Small intestine (tissue), 16 donors: Measurements from ENCODE around the gene OR52E8. TPM values are rescaled to one million over a fixed set of nuclear protein-coding genes. Genes with fewer than 3 reads are reported as not detected.
A peak's percentile ranks its signal among the peaks of the same experiment; 100 is the strongest.

ENCODE experiments used
- DNase-seq, 2 donors: peaks; one replicate each; pipeline versions ENCODE4 v3.0.0 to v3.0.0-alpha.2; 2013
- FAIRE-seq: peaks from 2 replicates; lab custom pipeline; 2012; peaks lifted over from hg19 to GRCh38; lab: Jason Lieb, UNC
- H3K27ac ChIP-seq, 3 donors: one replicate each; pipeline ENCODE4 v1.5.1; 2013; ENCODE audit warnings: low read length in 2 of 3, mild to moderate bottlenecking in 2 of 3, control low read depth in 1 of 3, inconsistent platforms in 1 of 3, low read depth in 1 of 3, moderate library complexity in 1 of 3
- H3K27me3 ChIP-seq, 3 donors: one replicate each; pipeline ENCODE4 v1.6.1; 2013; ENCODE audit warnings: low read length in 3 of 3, inconsistent platforms in 1 of 3; ENCODE audit not compliant: control insufficient read depth in 3 of 3, insufficient read depth in 3 of 3
- H3K36me3 ChIP-seq, 3 donors: one replicate each; pipeline ENCODE4 v1.6.1; 2013; ENCODE audit warnings: low read length in 3 of 3, inconsistent platforms in 1 of 3, low read depth in 1 of 3, mild to moderate bottlenecking in 1 of 3, moderate library complexity in 1 of 3; ENCODE audit not compliant: control insufficient read depth in 3 of 3, insufficient read depth in 2 of 3
- H3K4me1 ChIP-seq, 3 donors: one replicate each; pipeline ENCODE4 v1.6.1; 2013; ENCODE audit warnings: low read length in 2 of 3, inconsistent platforms in 1 of 3, low read depth in 1 of 3, mild to moderate bottlenecking in 1 of 3, moderate library complexity in 1 of 3; ENCODE audit not compliant: control insufficient read depth in 3 of 3, insufficient read depth in 2 of 3
- H3K4me3 ChIP-seq, 3 donors: one replicate each; pipeline ENCODE4 v1.5.1; 2013; ENCODE audit warnings: low read length in 3 of 3, control low read depth in 1 of 3, inconsistent platforms in 1 of 3, low read depth in 1 of 3, mild to moderate bottlenecking in 1 of 3, moderate library complexity in 1 of 3
- H3K9me3 ChIP-seq, 2 donors: one replicate each; pipeline ENCODE4 v1.6.1; 2013; ENCODE audit warnings: low read depth in 1 of 2, low read length in 1 of 2; ENCODE audit not compliant: control insufficient read depth in 2 of 2, insufficient read depth in 1 of 2
- WGBS, 3 donors: extraction: QIAGEN DNeasy Blood & Tissue Kit; methylation state at CpG; one replicate each; pipeline ENCODE4 v1.1.7; 2013; 5-methylcytosine and 5-hydroxymethylcytosine counted together
- long read RNA-seq, 10 donors: transcript quantifications; one replicate each; lab custom pipeline, GENCODE V29; 2026
- polyA plus RNA-seq, 4 donors: library from polyadenylated mRNA; stranded (reverse) in 3 of 4; unstranded in 1 of 4; fragments of 200-250 nt in 3 of 4; fragments of 120-200 nt in 1 of 4; gene quantifications; one replicate each; pipeline versions ENCODE4 v1.2.1 to v1.2.3, GENCODE V29; 2013
- donor health status: healthy with polysubstance abuse.
- donor health status: control.
- donor health status: control.
- donor health status: Bipolar disorder and iron deficiency.
- donor health status: healthy.

OR52E8 gene
- polyA plus RNA-seq, result not detected
- long read RNA-seq, donor 1, result 0 reads
- long read RNA-seq, donor 2, result 0 reads
- long read RNA-seq, donor 3, result 0 reads
- long read RNA-seq, donor 4, result 0 reads
- long read RNA-seq, donor 5, result 0 reads
- long read RNA-seq, donor 6, result 0 reads
- long read RNA-seq, donor 7, result 0 reads
- long read RNA-seq, donor 8, result 0 reads
- long read RNA-seq, donor 9, result 0 reads
- long read RNA-seq, donor 10, result 0 reads

DNA sequence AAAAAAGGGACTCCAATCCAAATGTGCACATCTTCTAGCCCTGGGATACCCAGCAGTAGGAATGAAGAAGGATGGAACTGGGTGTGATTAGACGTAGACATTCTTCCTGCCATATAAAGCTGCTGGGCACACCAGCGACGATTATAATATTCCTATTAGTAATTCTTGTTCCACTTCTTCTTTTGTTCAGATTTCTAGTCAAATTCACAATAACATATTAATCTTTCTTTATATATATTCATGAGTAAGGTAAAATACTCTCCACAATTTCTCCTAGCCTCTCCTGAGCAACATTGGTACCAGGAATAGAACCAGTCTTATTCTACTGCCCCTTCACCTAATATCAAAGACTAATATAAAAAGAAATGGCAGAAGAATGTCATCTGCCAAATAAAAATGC is at the start of gene OR52E8:
Gene OR52E8, minus strand, starts transcription at position 101 of the 400 bp plus-strand sequence. Its CDS starts 0 bp downstream, at position 101.
- no peak within 1 kb of the TSS for H3K27ac ChIP-seq
- H3K27me3 ChIP-seq, result no peaks in the 10 kb centered on the region
- FAIRE-seq (no peak), DNase-seq (no peak)
- H3K4me1 ChIP-seq, result no peaks in the 10 kb centered on the region
- H3K9me3 ChIP-seq, result no peaks in the 10 kb centered on the region
- WGBS, 3 donors, result 92 to 98% (median 93%) methylated on average over 3 of the region's 3 CpGs
- no peaks in the 10 kb centered on the region for H3K36me3 ChIP-seq
- H3K4me3 ChIP-seq, result no peak within 1 kb of the TSS

DNA sequence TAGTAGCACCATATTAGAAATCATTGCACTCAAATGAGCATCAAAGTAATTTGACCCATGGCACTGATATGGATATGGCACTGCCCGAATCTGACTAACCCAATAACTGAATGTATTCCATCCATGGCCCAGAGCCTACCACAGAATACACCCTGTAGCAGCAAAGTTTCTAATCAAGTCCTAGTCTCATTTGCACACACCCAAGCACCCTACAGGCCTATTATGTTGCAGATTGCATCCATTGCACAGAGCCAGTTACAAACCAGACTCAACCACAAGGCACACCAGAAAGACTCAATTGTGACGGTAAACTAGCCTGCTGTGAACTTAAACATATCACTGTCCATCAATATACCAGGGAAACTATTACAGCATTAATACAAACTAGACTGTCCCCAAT is 42.0 kb upstream of the OR52E8 start:
- H3K4me1 ChIP-seq, result no peaks in the 10 kb centered on the region
- H3K27ac ChIP-seq, result no peak overlapping the region
- H3K36me3 ChIP-seq, result no peaks in the 10 kb centered on the region
- no peaks in the 10 kb centered on the region for H3K27me3 ChIP-seq
- no peak for DNase-seq
- FAIRE-seq, result no peak
- no peaks in the 10 kb centered on the region for H3K9me3 ChIP-seq
- no peak overlapping the region for H3K4me3 ChIP-seq
- 78 to 86% (median 84%) methylated on average over 2 of the region's 2 CpGs for WGBS, 3 donors

DNA sequence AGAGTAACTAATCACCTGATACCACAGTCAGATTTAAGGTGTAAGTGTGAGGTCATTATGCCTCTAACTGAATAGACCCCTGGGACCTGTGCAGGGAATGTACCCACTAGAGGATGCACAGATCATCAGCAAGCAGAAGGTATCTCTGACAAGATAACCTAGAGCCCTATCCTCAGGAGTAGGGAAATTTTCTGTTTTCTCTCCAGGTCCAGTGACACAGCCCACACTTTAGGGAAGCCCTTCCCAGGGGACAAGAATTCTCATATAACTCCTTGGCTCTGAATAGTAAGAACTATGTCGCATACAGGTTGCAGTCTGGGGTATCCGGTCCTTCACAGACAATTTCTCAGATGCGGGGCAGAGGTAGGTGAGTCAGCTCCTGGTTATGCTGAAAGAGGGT is 35.4 kb upstream of the OR52E8 start, which contains the start of gene OR52E5:
Gene OR52E5, plus strand, starts transcription at position 301 of the 400 bp plus-strand sequence. CDS start 7,569 bp downstream, outside the sequence.
- no peak within 1 kb of the TSS for H3K27ac ChIP-seq
- 88 to 93% (median 88%) methylated on average over 3 of the region's 3 CpGs for WGBS, 3 donors
- no peaks in the 10 kb centered on the region for H3K9me3 ChIP-seq
- no peak for FAIRE-seq
- H3K4me1 ChIP-seq, result no peaks in the 10 kb centered on the region
- no peaks in the 10 kb centered on the region for H3K36me3 ChIP-seq
- DNase-seq, result no peak
- H3K4me3 ChIP-seq, result no peak within 1 kb of the TSS
- no peaks in the 10 kb centered on the region for H3K27me3 ChIP-seq

DNA sequence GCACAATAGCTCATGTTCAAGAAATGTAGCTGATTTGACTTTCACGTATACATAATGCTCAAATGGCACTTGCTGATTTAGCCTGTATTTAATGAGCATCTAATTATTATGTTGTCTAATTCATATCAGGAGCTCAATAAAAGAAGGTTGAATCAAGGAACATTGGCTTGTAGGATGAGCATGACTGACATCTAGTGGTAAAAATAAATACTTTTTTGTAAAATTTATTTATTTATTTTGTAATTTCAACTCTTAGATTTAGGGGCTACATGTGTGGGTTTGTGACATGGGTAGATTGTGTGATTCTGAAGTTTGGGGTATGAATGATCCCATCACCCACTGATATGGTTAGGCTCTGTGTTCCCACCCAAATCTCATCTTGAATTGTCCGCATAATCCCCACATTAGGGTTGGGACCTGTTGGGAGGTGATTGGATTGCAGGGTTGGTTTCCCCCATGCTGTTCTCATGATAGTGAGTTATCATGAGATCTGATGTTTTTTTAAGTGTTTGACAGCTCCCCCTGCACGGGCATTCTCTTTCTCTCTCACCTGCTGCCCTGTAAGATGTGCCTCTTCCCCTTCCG is 33.8 kb upstream of the OR52E8 start:
- no peak for FAIRE-seq
- 58 to 66% (median 62%) methylated on average over 4 of the region's 4 CpGs for WGBS, 3 donors
- no peaks in the 10 kb centered on the region for H3K36me3 ChIP-seq
- no peaks in the 10 kb centered on the region for H3K27me3 ChIP-seq
- no peak overlapping the region for H3K27ac ChIP-seq
- DNase-seq, result peak in 1 of 2 donors; percentile 2
- H3K4me1 ChIP-seq, result no peaks in the 10 kb centered on the region
- no peak overlapping the region for H3K4me3 ChIP-seq
- no peaks in the 10 kb centered on the region for H3K9me3 ChIP-seq

DNA sequence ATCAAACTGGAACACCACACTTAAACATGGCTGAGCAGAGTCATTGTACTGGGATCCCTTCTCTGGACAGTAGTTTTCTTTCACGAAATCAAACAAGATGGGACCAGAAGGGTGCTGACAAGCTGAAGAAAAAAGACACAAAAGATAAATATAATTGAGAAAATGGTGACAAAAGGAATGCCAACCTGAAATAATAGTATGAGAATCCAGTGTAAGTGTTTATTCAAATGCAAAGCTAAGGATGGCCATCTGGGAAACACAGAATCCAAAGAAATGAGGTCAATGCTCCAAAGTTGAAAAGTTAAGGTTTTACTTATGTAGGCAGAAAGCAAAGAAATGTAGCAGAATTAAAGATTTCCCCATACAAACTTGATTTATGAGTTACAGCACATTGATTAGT is 30.2 kb upstream of the OR52E8 start:
- Histone ChIP-seq H3K4me1 (no peaks in the 10 kb centered on the region), H3K9me3 (no peaks in the 10 kb centered on the region), H3K36me3 (no peaks in the 10 kb centered on the region), H3K27ac (no peak overlapping the region), H3K27me3 (no peaks in the 10 kb centered on the region), H3K4me3 (no peak overlapping the region)
- 65 to 74% (median 69%) methylated on average over 1 of the region's 1 CpG for WGBS, 3 donors
- DNase-seq (no peak), FAIRE-seq (no peak)

DNA sequence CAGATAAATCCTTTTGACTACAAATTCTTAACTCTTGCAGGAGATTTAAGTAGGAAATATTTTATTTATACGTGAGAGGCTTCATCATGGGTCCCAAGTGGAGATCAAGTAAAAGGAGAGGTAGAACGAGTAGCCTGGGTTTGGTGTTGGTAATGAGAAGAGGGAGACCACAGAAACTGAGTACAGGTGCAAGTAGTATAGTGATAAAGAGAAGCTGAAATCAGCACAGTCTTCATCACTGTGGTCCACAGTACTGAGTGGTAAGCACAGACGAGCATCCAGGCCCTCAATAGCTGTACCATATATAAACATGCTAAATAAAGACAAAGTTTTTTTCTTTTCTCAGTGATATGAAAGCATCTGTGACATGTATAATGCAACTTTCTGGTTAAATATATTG is 29.7 kb upstream of the OR52E8 start:
- Histone ChIP-seq H3K4me1 (no peaks in the 10 kb centered on the region), H3K36me3 (no peaks in the 10 kb centered on the region), H3K4me3 (no peak overlapping the region), H3K27me3 (no peaks in the 10 kb centered on the region), H3K27ac (no peak overlapping the region), H3K9me3 (no peaks in the 10 kb centered on the region)
- FAIRE-seq, result no peak
- WGBS, 3 donors, result 50 to 75% (median 59%) methylated on average over 3 of the region's 3 CpGs
- DNase-seq, result no peak

DNA sequence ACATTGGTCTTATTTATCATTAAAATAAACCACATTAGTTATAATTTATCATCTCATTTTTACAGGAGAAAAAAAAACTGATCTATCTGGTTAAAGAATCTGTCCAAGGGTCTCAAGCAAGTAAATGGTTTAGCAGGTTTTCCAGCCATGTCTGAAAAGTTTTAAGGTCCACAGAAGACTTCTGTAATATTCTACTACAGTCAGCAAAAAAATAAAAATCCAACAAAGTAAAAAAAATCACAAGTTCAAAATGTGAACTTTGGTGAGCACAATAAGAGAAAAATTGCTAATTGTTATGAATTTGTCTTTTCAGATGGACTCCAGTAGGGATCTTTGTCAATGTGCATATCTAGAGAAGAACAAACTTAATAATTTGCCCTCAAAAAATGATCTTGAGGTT is 24.3 kb upstream of the OR52E8 start:
- Histone ChIP-seq H3K9me3 (no peaks in the 10 kb centered on the region), H3K27me3 (no peaks in the 10 kb centered on the region), H3K36me3 (no peaks in the 10 kb centered on the region), H3K27ac (no peak overlapping the region), H3K4me3 (no peak overlapping the region), H3K4me1 (no peaks in the 10 kb centered on the region)
- DNase-seq, result no peak
- FAIRE-seq, result no peak

DNA sequence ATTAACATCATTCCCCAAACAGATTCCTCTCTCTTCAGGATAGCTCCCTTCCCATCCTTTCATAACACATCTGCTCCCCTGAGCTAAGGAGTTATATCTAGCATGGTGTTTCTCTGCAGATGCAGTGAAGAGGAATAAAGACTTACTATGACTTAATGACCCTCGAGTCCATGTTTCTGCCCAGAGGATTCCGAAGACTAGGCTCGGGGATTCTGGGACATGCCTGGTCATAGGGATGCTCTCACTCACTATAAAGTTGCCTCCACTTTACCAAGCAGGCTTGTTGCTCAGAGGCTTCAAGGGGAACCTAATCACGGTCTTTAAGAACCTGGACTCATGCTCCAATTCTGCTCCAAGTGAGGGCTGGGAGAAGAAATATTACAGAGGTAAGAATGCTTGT is 22.8 kb upstream of the OR52E8 start, which contains the start of gene OR52E4:
Gene OR52E4, plus strand, starts transcription at position 301 of the 400 bp plus-strand sequence. CDS start 3,664 bp downstream, outside the sequence.
- Histone ChIP-seq H3K4me1 (no peaks in the 10 kb centered on the region), H3K9me3 (no peaks in the 10 kb centered on the region), H3K27me3 (no peaks in the 10 kb centered on the region), H3K4me3 (no peak within 1 kb of the TSS), H3K36me3 (no peaks in the 10 kb centered on the region), H3K27ac (no peak within 1 kb of the TSS)
- FAIRE-seq (no peak), DNase-seq (no peak)
- WGBS, 3 donors, result 69 to 80% (median 78%) methylated on average over 4 of the region's 4 CpGs
